ENCODE results near the gene HMG20B. TPM values are rescaled to one million over a fixed set of nuclear protein-coding genes. Genes with fewer than 3 reads are reported as not detected.

Gene HMG20B
- total RNA-seq, 1 donor from 2014 or later, result 92.8 TPM

DNA sequence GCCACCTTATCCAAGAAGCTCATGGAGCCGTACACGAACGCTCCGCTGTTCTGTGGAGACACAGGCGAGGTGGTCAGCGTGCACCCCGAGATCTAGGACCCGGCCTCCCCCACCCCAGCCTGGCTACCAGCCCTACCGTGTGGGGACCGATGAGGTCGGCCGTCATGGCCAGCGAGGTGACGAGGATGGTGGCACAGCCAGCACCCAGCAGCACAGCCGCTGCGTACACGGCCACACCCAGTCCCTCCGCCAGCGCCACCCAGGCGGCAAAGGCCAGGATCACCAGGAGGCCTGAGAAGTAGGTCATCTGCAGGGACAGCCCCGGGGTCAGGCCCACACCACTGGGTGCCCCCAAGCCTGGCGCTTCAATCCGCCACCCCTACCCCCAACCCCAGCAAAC is 26.6 kb upstream of the HMG20B start:
- intact Hi-C loops (cut with DNase I), result loop anchor here (10.0 kb wide), 1 partner anchor 159 kb away; the partner anchor contains the start of genes PIP5K1C and TJP3
- Histone ChIP-seq H3K9me3 (no peaks in the 10 kb centered on the region), H3K36me3 (peaks cover 0 to 7% of the 10 kb centered on the region in 2 donors), H3K27ac (no peak overlapping the region), H3K4me3 (no peak overlapping the region), H3K4me1 (no peaks in the 10 kb centered on the region), H3K27me3 (no peaks in the 10 kb centered on the region)
- TF ChIP-seq POLR2A (IDR thresholded peaks at IDR 0.05), result no peak
- TF ChIP-seq, protein P1, sequence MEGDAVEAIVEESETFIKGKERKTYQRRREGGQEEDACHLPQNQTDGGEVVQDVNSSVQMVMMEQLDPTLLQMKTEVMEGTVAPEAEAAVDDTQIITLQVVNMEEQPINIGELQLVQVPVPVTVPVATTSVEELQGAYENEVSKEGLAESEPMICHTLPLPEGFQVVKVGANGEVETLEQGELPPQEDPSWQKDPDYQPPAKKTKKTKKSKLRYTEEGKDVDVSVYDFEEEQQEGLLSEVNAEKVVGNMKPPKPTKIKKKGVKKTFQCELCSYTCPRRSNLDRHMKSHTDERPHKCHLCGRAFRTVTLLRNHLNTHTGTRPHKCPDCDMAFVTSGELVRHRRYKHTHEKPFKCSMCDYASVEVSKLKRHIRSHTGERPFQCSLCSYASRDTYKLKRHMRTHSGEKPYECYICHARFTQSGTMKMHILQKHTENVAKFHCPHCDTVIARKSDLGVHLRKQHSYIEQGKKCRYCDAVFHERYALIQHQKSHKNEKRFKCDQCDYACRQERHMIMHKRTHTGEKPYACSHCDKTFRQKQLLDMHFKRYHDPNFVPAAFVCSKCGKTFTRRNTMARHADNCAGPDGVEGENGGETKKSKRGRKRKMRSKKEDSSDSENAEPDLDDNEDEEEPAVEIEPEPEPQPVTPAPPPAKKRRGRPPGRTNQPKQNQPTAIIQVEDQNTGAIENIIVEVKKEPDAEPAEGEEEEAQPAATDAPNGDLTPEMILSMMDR (IDR thresholded peaks at IDR 0.05), result no peak
- no peak for TF ChIP-seq POLR2AphosphoS5 (IDR thresholded peaks at IDR 0.05; ENCODE audit: insufficient read depth in 1 of 2, low read depth in 1 of 2)
- no peak for DNase-seq (ENCODE audit: extremely low spot score in 2 of 2)

DNA sequence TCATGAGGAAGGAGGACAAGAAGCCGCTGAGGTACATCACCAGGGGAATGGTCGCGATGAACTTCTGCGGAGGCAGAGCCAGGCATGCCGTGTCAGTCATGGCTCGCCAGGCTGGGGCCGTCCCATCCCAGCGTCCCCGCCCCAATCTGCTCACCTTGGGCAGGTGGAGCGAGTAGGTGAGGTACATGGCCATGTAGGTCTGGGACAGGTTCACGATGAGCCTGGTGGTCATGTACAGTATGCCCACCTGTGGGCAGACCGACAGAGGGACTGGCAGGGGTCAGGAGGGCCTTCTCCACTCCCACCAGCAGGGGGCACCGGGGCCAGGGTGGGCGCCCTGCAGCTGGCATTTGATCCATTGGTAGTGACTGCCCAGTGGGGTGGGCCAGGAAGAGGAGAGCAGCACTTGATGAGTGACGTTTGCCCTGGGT is 25.4 kb upstream of the HMG20B start:
- Histone ChIP-seq H3K9me3 (no peaks in the 10 kb centered on the region), H3K27me3 (no peaks in the 10 kb centered on the region), H3K27ac (no peak overlapping the region), H3K4me3 (no peak overlapping the region), H3K36me3 (peaks cover 0 to 7% of the 10 kb centered on the region in 2 donors), H3K4me1 (no peaks in the 10 kb centered on the region)
- intact Hi-C loops (cut with DNase I), result loop anchor here (10.0 kb wide), 1 partner anchor 157 kb away; the partner anchor contains the start of genes PIP5K1C and TJP3
- DNase-seq (ENCODE audit: extremely low spot score in 2 of 2), result no peak
- TF ChIP-seq, protein P1 (IDR thresholded peaks at IDR 0.05), result peak in 1 of 3 experiments; percentile 24
- TF ChIP-seq POLR2A (IDR thresholded peaks at IDR 0.05) (no peak), POLR2AphosphoS5 (IDR thresholded peaks at IDR 0.05; ENCODE audit: insufficient read depth in 1 of 2, low read depth in 1 of 2) (no peak)

DNA sequence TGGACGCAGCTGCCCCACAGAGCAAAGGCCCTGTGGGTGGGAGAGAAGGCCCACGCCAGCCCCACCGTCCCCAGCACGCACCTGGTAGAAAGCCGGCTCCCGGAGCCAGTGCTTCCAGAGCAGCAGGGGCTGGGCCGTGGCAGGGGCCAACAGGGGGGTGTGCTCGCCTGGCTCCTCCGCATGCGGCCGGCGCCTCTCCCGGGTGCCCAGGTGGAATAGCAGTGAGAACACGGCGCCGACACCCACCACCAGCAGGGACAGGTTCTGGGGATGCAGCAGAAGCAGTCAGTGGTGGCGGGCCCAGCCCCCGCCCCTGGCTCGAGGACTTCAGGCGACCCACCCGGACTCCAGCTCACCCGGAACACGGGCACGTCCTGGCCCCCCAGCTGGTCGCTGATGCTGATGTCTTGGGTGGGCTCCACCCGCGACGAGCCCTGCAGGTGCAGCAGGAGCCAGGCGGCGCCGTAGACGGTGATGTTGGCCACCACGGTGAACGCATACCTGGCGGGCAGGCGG is 24.9 kb upstream of the HMG20B start:
- DNase-seq (ENCODE audit: extremely low spot score in 2 of 2), result no peak
- no peaks in the 10 kb centered on the region for H3K27me3 ChIP-seq
- TF ChIP-seq POLR2A (IDR thresholded peaks at IDR 0.05) (no peak), POLR2AphosphoS5 (IDR thresholded peaks at IDR 0.05; ENCODE audit: insufficient read depth in 1 of 2, low read depth in 1 of 2) (no peak)
- TF ChIP-seq, protein P1 (IDR thresholded peaks at IDR 0.05), result no peak
- intact Hi-C loops (cut with DNase I), result loop anchor here (10.0 kb wide), 1 partner anchor 157 kb away; the partner anchor contains the start of genes PIP5K1C and TJP3
- H3K9me3 ChIP-seq, result no peaks in the 10 kb centered on the region
- no peak overlapping the region for H3K4me3 ChIP-seq
- no peak overlapping the region for H3K27ac ChIP-seq
- H3K4me1 ChIP-seq, result peaks cover 5% of the 10 kb centered on the region
- H3K36me3 ChIP-seq, result peaks cover 0 to 7% of the 10 kb centered on the region in 2 donors

DNA sequence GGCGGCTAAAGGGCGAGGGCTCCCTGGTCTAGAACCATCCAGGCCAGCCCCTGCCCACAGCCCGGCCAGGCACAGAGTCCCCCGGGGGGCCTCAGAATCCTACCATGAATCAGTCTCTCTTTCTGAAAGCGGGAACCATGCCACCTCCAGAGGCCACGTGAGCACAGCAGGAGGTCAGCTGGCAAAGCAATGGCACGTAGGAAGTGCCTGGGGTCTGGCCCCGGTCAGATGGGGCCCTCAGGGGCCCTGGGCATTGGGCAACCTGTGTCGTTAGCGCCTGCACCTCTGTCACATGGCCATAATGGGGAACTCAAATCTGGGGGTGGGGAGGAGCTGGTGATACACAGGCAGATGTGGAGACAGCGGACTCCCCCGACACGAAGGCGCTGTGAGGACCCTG is 24.1 kb upstream of the HMG20B start:
- intact Hi-C loops (cut with DNase I), result loop anchor here (10.0 kb wide), 1 partner anchor 156 kb away; the partner anchor contains the start of genes PIP5K1C and TJP3

More for the DNA sequence above, 24.1 kb upstream of the HMG20B start:
- DNase-seq (ENCODE audit: extremely low spot score in 2 of 2), result no peak
- TF ChIP-seq, protein P1 (IDR thresholded peaks at IDR 0.05), result no peak
- TF ChIP-seq POLR2A (IDR thresholded peaks at IDR 0.05) (no peak), POLR2AphosphoS5 (IDR thresholded peaks at IDR 0.05; ENCODE audit: insufficient read depth in 1 of 2, low read depth in 1 of 2) (no peak)
- H3K9me3 ChIP-seq, result no peaks in the 10 kb centered on the region
- no peak overlapping the region for H3K27ac ChIP-seq
- no peaks in the 10 kb centered on the region for H3K27me3 ChIP-seq
- peaks cover 0 to 7% of the 10 kb centered on the region in 2 donors for H3K36me3 ChIP-seq
- H3K4me3 ChIP-seq, result no peak overlapping the region
- H3K4me1 ChIP-seq, result peaks cover 8% of the 10 kb centered on the region

Measured in vagina (tissue), 2 donors.